GDM1 (cell line): Measurements from ENCODE around the gene BTN1A1.
"Not testable (repeated sequence)": the region's sequence is repeated elsewhere in the genome, so short reads cannot be mapped to it uniquely, and the experiment has no call there.

Source experiments
- DNase-seq: peaks from one replicate; lab custom pipeline; 2025; lab: John Stamatoyannopoulos, UW

The BTN1A1 gene

GRCh38 chr6:26476896-26477295 lies 23.2 kb upstream of the BTN1A1 start:
- no peak for DNase-seq

- no peak for DNase-seq
These were observed 22.7 kb upstream of the BTN1A1 start for GRCh38 chr6:26477426-26477825.

DNA sequence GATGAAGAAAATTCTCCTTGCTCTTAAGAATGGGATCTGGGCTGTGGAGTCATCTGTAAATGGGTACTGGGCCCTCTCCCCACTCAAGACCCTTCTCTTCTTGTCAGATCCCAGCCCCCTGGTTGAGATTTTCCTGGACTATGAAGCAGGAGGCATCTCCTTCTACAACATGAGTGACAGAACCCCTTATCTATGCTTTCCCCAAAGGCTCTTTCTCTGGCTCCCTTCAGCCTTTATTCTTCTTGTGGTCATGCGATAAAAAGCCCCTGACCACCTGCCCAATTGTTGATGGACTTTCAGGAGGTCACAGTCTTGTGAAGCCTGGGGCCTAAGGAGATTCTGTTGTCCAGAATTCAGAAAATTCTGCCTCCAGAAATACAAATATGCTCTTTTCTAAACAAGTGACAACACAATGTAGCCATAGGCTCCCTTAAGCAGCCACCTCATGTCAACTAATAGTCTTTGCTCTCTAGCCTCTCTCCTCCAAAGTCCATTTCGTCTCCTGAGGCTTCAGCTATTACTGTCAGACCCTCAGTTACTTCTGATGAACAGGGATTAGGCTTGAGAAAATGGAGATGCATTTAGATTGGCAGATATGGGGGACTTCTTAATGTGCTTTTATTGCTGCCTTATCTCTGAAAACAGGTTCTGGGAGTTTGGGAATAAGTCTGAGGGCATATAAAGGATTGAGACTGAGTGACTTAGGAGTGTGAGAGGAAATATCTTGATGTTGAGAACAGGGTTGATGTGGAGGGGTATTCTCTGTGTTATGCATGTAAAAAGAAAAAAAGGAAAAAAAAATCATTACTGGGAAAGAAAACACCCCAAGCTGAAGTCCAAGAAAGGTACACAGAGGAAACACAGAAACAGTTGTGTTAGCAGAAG lies 21.8 kb upstream of the BTN1A1 start:
- DNase-seq = no peak

DNA sequence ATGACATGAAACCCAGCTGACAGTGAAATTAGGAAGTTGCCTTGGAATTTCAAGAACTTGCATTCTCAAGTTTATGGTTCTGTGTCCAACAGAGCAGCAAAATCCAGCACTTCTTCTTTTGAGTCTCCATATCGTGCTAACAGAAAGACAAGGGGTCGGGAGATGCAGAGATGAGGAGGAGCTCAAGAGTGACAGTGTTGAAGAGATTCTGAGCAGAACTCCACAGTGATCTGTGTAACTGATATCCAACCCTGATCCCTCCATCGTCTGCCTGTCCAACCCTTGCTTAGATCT lies 21.2 kb upstream of the BTN1A1 start:
- DNase-seq = no peak

DNA sequence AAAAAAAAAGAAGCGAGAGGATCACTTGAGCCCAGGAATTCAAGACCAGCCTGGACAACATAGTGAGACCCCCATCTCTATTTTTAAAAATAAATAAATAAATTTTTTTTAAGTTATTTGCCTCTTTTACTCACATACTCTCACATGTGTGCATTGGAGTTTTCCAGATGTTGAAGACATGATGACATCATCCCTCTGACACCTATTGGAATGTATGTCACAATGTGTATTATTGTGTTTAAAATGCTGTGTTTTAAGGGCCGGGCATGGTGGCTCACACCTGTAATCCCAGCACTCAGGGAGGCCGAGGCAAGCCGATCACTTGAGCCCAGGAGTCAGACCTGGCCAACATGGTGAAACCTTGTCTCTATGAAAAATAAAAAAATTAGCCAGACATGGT lies 17.8 kb upstream of the BTN1A1 start:
- DNase-seq = no peak

- DNase-seq = no peak
These were observed 16.4 kb upstream of the BTN1A1 start for GRCh38 chr6:26483727-26484126.

- no peak for DNase-seq
These were observed 15.9 kb upstream of the BTN1A1 start for GRCh38 chr6:26484161-26484560.

GRCh38 chr6:26485112-26485780 lies 14.9 kb upstream of the BTN1A1 start:
- peak; percentile 71 for DNase-seq

DNA sequence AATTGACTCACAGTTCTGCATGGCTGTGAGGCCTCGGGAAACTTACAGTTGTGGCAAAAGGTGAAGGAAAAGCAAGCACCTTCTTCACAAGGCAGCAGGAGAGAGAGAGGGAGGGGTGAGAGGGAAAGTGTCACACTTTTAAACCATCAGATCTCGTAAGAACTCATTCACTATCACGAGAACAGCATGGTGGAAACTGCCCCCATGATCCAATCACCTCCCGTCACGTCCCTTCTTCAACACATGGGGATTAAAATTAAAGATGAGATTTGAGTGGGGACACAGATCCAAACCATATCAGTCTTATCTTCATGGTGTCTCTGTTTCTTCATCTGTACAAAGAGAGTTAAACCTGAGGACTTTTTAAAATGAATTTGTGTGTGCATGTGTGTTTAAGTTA lies 13.7 kb upstream of the BTN1A1 start:
- no peak for DNase-seq

DNA sequence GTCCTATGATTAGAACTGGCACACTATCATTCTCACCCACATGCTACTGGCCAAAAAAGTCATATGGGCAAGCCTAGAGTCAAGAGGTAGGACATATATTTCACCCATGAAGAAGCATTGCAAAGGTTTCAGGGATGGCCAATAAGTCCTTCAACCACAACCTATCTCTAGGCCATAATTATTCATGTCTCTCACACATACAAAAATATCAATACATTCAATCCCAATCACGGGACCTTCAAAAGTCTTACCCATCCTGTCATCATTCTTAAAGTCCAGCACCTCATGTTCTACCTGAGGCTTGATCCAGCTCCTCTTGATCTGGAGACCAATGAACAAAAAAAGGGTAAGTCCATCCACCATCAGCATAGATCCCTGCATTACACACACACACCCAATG lies 12.6 kb upstream of the BTN1A1 start:
- no peak for DNase-seq

- DNase-seq = no peak
These were observed 9.8 kb upstream of the BTN1A1 start for GRCh38 chr6:26489996-26490964.

GRCh38 chr6:26491604-26492003 lies 8.5 kb upstream of the BTN1A1 start:
- no peak for DNase-seq

- no peak for DNase-seq
These were observed 6.8 kb upstream of the BTN1A1 start for GRCh38 chr6:26493258-26493657.

DNA sequence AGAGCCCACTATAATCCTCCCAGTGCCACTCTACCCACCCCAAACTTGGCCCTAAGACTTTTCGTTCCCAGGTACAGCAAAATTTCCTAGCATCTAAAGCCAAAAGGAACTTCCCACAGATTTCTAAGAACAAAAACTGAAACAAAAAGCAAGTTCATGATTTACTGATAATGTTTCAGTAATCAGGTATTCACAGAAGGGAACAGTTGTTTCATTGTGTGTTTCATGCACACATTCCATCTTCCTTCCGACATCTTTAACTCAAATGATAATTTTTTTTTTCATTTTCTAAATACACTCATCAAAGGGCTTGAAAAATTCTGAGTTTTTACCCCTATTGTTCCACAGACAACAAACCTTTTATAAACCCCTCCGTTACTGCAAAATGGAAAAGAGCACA lies 6.0 kb upstream of the BTN1A1 start:
- no peak for DNase-seq

GRCh38 chr6:26495281-26495680 lies 4.8 kb upstream of the BTN1A1 start:
- no peak for DNase-seq

- DNase-seq = no peak
These were observed 2.5 kb upstream of the BTN1A1 start for GRCh38 chr6:26497610-26498009.

DNA sequence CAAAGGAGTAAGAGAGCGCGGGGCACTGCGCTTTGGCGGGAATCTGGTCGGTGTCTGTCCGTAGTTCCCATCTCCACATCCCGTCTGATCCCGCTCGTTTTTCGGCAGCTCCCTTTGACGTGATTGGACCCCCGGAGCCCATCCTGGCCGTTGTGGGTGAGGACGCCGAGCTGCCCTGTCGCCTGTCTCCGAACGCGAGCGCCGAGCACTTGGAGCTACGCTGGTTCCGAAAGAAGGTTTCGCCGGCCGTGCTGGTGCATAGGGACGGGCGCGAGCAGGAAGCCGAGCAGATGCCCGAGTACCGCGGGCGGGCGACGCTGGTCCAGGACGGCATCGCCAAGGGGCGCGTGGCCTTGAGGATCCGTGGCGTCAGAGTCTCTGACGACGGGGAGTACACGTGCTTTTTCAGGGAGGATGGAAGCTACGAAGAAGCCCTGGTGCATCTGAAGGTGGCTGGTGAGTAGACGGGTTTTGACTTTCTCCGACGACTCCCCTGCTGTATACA lies 1.4 kb downstream of the BTN1A1 start:
- no peak for DNase-seq

- DNase-seq = no peak
These were observed 2.1 kb downstream of the BTN1A1 start for GRCh38 chr6:26502165-26502564.

DNA sequence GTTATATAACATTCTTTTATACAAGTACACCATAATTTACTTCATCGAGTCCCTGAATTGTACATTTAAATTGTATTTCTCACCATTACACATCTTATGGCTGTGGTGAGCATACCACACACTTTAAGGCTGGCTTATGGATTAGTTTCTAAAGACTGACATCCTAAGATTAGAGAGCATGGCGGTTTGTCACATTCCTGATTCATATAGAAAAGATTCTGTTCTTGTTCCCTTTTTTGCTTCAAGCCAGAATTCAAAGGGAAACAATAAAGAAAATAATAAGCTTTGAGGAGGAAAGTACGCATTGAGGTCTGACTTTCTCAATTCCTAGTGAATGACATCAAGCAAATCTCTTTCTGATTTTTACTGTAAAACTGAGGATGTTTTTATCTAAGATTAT lies 2.5 kb downstream of the BTN1A1 start:
- no peak for DNase-seq

- DNase-seq = no peak
These were observed 7.6 kb downstream of the BTN1A1 start for GRCh38 chr6:26507658-26508057.

- not testable (repeated sequence) for DNase-seq
These were observed 10.9 kb downstream of the BTN1A1 start for GRCh38 chr6:26511033-26511432.

- no peak for DNase-seq
These were observed 14.9 kb downstream of the BTN1A1 start for GRCh38 chr6:26514984-26515383.
